SK-MEL-5 (cell line): ENCODE measurements around the gene ORAI2. TPM values are rescaled to one million over a fixed set of nuclear protein-coding genes. Genes with fewer than 3 reads are reported as not detected.
"Not testable (repeated sequence)": the region's sequence is repeated elsewhere in the genome, so short reads cannot be mapped to it uniquely, and the experiment has no call there.

Experiments
- DNase-seq: peaks from one replicate; pipeline ENCODE4 v3.0.0-alpha.2; 2016; ENCODE audit warnings: low read depth, low spot score
- in situ Hi-C: cut with HindIII; loops from 2 replicates; pipeline ENCODE4 v1.10.0; 2016; ENCODE audit warnings: low sequenced_read_pairs, high pct_unique_total_duplicates, low pct_unique_long_range_greater_than_20kb
- total RNA-seq: library from RNA; depleted of rRNA; stranded (reverse); fragments of >200 nt; shearing (Covaris generic); gene quantifications from 2 replicates; pipeline ENCODE4 v1.2.3, GENCODE V29; 2014

ORAI2 gene
- total RNA-seq, 1 experiment from 2014 or later: 22.3 TPM

GRCh38 chr7:102432442-102433218, 745 bp upstream of the ORAI2 start:
- in situ Hi-C loops: no loop called here
- no peak for DNase-seq

- DNase-seq: peak; percentile 20
- in situ Hi-C loops: no loop called here
Observed at GRCh38 chr7:102434039-102434486, 688 bp downstream of the ORAI2 start.

DNA sequence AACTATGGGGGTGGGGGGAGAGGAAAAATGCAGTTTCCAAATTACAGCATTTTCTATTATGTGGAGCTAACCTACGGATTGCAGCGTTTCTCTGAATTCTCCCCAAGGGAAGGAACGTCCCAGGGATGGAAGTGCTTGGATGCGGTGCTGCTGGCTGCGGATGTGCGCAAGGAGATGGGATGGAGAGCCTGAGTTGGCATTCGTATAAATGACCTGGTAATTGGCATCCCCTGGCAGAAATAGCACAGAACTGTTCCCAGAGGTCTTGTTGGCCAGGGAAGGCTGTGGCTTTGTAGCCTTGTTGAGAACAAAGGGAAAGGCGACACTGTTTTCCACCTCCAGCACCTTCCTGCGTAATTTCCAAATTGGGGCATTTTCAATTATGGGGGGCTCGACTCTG, 2.7 kb downstream of the ORAI2 start:
- in situ Hi-C loops: no loop called here
- DNase-seq: no peak

- no peak for DNase-seq
- in situ Hi-C loops: no loop called here
Observed at GRCh38 chr7:102439963-102440795, 6.8 kb downstream of the ORAI2 start.

DNA sequence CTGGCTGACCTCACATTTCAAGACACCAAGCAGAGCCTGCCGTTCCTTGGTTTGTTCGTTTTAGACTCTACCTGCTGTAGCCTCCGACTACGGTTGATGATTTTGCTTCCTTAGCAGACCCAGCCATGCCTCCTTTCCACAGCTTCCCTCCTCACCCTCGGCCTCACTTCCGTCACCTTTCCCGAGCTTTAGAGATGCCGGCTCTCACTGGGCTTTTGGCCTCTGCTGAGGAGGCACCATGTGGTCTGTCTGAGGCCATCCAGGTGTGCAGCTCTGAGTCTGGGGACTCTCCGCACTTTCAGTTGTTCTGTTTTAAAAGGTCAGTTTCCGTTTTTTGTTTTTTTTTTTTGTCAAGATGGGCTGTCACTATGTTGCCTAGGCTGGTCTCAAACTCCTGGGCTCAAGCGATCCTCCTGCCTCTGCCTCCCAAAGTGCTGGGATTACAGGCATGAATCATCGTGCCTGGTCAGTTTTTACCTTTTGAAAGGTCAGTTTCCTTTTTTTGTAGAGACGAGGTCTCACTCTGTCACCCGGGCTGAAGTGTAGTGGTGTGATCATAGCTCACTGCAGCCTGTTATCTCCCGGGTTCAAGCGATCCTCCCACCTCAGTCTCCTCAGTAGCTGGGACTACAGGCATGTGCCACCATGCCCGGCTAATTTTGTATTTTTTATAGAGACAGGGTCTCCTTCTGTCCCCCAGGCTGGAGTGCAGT, 11.7 kb downstream of the ORAI2 start:
- no peak for DNase-seq
- in situ Hi-C loops: no loop called here

- in situ Hi-C loops: no loop called here
- no peak for DNase-seq
Observed at GRCh38 chr7:102445674-102446071, 12.3 kb downstream of the ORAI2 start.

DNA sequence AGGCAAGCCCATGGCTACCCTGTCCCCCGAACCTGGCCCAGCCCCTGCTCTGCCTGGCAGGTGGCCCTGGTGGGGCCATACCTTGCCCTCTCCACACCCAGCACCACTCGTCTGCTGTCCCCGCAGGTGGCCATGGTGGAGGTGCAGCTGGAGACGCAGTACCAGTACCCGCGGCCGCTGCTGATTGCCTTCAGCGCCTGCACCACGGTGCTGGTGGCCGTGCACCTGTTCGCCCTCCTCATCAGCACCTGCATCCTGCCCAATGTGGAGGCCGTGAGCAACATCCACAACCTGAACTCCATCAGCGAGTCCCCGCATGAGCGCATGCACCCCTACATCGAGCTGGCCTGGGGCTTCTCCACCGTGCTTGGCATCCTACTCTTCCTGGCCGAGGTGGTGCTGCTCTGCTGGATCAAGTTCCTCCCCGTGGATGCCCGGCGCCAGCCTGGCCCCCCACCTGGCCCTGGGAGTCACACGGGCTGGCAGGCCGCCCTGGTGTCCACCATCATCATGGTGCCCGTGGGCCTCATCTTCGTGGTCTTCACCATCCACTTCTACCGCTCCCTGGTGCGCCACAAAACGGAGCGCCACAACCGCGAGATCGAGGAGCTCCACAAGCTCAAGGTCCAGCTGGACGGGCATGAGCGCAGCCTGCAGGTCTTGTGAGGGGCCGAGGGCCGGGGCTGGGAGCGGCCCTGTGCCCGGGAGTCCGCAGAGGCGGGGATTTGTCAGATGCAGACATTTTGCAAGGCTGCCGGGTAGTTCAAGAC, 13.2 kb downstream of the ORAI2 start:
- no peak for DNase-seq
- in situ Hi-C loops: no loop called here

GRCh38 chr7:102447311-102447710, 13.9 kb downstream of the ORAI2 start:
- DNase-seq: no peak

GRCh38 chr7:102449136-102449535, 15.8 kb downstream of the ORAI2 start:
- in situ Hi-C loops: no loop called here
- no peak for DNase-seq

More at GRCh38 chr7:102447311-102447710, 13.9 kb downstream of the ORAI2 start:
- in situ Hi-C loops: no loop called here

- peak; percentile 40 for DNase-seq
- in situ Hi-C loops: no loop called here
Observed at GRCh38 chr7:102450242-102450641, 16.9 kb downstream of the ORAI2 start.

DNA sequence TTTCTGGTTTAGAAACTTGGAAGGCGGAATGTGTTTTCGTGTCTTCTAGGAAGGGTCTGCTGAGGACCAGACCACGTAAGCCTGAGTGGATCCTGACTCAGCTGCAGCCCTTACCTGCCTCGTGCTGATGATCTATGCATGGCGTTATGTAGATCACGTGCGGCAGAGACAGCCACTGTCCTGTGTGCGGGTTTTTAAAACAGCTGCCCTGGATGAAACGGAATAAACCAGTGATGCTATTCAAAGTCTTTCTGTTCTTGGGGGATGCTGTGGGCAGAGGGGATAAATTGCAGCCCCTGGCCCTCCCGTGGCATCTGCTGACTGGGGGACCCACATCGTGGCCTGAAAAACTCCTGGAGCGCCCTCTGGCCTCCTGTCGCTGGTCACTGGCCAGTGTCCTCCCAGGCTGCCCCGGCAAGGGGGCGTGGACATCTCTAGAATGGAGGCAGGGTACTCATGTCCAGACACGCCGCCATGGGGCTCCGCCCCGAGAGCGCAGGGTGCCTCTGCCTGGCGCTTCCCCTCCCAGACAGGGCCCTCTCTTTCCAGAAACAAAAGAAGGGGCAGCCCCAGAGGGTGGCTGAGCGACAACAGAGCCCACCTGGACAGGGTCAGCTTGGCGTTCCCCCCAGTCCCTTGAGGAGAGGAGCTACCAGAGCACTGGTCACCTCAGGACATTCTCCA, 18.1 kb downstream of the ORAI2 start:
- in situ Hi-C loops: no loop called here
- DNase-seq: peak; percentile 55

DNA sequence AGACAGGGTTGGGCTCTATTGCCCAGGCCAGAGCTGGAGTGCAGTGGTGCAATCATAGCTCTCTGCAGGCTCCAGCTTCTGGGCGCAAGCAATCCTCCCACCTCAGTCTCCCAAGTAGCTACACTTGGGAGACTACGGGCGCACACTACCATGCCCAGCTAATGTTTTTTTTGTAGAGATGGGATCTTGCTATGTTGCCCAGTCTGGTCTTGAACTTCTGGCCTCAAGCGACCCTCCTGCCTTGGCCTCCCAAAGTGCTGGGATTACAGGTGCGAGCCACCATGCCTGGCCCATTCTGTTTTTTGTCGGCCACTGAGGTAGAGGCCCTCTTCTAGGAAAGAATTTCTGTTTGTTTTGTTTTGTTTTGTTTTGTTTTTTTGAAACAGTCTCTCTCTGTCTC, 19.1 kb downstream of the ORAI2 start:
- DNase-seq: no peak
- in situ Hi-C loops: no loop called here

GRCh38 chr7:102453319-102453718, 19.9 kb downstream of the ORAI2 start:
- DNase-seq: no peak
- in situ Hi-C loops: no loop called here

- in situ Hi-C loops: no loop called here
- no peak for DNase-seq
Observed at GRCh38 chr7:102454468-102454867, 21.1 kb downstream of the ORAI2 start.

DNA sequence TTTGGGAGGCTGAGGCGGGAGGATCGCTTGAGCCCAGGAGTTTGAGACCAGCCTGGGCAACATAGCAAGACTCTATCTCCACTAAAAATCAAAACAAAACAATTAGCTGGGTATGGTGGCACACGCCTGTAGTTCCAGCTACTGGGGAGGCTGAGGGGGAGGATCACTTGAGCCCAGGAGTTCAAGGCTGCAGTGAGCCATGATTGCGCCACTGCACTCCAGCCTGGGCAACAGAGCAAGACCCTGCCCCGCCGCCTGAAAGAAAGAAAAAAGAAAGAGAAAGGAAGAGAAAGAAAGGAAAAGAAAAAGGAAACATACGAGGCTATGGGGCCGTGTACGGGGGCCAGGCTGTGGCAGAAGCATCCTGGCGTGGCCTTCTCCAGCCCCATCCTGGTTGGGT, 21.6 kb downstream of the ORAI2 start:
- in situ Hi-C loops, DNase-seq: not testable (repeated sequence)

- in situ Hi-C loops: no loop called here
- no peak for DNase-seq
Observed at GRCh38 chr7:102455596-102455995, 22.2 kb downstream of the ORAI2 start.

DNA sequence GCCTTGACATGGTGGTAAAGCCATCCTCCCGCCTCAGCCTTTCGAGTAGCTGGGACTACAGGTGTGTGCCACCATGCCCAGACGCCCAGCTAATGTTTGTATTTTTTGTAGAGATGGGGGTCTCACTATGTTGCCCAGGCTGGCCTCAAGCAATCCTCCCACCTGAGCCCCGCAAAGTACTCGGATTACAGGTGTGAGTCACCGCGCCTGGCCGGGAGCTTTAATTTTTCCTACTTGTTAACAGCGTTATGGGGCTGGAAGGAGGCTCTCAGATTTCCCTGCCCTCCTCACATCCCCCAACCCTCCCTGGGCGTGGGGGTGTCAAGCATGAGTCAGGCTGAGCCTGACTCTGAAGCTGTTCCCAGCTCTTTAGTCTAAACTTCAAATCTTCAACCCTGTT, 23.0 kb downstream of the ORAI2 start:
- no peak for DNase-seq
- in situ Hi-C loops: no loop called here
